Midbrain (tissue), 1 donor: ENCODE measurements around the gene ATP5PB.
A peak's percentile ranks its signal among the peaks of the same experiment; 100 is the strongest.

Source experiments
- DNase-seq: peaks from one replicate; lab custom pipeline; 2025; lab: John Stamatoyannopoulos, UW

ATP5PB gene

DNA sequence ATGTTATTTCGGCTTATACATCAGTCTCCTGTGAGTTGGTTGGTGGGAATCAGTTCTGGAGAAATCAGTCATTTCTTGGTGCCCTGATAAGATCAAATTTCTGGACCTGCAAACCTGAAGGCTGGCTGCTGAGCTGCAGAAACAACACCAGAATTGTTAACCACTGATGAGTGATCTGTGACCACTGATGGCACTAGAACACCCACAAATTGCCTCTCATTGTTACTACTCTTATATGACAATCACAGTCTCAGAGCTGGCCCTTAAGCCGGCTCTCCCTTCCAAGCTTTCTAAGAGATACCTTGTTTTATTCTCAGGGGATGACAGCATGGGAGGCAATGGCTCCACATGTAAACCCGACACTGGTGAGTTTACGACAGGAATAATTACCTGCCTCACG is 26.4 kb downstream of the ATP5PB start:
- DNase-seq: no peak

DNA sequence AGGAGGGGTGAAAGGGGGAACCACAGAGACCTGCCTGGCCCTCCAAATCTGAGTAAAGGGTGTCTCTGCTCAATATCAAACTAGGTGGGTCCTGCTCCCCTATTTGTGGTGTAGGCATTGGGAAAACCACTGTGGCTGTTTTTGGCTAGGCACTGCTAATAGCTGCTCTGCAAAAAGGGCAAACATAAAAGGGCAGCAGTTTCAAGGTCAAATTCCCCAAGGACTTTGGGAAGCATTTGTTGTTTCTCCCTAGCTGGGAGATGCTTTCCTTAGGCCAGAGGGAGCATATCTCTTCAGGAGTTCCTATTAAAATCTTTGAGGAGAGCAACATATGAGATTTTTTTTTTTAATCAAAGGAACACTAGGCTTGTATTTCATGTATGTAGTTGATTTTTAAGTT is 26.9 kb downstream of the ATP5PB start:
- no peak for DNase-seq

DNA sequence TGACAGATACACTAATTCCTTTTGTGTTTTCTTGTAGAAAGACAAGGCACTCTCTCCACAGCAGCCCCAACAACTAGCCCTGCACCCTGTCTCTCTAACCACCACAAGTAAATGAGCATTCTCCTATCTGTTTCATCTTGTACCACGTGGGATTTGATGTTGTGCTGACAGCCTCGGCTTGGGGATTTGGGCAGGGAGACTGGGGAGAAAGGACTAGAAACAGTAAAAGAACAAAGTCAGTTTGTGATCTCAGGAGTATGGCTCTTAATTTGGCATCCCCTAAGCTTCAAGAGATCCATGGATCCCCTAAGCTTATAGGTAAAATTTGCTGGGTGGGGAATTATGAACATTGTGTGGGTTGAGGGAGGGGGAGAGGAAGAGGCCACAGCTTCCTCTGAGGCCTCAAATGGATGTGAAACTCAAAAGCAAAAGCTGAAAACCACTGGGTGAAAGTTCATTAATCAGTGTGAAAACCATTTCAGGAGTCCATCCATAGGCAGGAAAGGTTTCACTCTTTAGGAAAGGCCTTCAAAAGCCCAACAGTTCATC is 27.6 kb downstream of the ATP5PB start:
- no peak for DNase-seq

DNA sequence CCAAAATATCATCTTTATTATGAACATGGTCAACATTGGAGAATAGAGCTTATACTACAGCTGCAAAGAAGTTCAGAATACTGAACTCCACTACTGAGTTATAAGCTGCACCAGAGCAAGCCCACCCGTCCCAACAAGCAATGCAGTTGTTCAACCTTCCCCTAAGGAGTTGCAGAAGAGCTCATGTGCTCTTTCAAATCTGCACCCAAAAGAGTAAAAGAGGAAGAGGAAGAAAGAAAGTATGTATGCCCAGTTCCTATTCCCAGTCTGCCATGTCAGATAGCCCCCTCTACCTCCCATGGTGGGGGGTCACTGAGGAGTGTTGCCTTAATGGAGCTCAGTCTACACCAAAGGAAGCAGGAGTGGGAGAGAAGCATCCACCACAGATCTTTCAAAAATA is 31.4 kb downstream of the ATP5PB start:
- DNase-seq: no peak

DNA sequence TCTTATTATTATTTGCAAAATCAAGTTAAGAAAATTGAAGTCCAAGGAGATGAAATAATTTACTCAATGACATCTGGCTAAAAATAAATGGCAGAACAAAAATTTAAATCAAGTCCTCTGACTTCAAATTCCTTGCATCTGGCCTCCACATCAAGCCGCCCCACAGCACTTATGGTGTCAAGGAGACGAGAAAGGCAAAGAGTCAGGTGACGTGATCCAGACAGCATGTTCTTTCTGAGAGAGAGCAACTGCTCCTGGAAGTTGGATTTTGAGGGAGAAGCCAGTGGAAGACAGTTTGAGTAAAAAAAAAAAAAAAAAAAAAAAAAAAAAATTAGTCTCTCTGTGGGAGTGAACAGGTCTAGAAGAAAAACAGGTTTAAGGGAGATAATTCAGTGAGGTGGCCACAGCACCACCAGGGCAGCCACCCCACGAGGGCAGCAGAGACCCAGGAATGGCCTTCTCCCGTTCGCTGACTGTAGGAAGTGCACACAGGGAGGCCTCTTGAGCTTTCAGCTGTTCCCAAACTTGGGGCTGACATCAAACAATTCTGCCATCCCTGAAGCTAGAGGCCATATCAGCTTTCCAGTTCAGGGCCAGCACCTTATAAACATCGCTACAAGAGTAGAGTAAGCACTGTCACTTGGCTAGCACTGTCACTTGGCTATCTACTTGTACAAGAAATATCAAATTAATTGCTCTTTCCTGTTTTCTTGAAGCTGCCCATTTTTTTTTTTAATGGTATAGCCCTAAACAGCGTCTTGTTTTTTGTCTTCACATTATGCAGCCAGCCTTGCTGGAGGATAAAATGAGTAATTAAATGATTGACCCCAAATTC is 32.3 kb downstream of the ATP5PB start:
- peak; percentile 86 for DNase-seq

DNA sequence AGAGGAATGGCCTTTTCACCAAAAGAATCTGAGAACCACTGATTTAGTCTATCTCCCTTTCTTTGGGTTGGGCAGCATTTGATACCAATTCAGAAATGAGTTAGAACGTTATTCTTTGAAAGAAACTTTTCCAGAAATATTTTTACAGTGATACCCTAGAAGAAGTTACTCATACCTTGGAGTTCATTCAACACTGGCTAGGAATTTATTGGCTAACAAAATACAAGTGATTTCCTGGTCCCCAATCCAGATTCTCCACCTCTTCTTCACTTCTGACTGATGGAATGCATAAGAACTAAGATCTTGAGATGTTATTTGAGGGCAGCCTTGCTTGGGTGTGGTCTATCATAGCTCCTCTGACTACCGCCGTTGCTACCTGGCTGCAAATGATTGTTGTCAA is 33.9 kb downstream of the ATP5PB start:
- DNase-seq: no peak

DNA sequence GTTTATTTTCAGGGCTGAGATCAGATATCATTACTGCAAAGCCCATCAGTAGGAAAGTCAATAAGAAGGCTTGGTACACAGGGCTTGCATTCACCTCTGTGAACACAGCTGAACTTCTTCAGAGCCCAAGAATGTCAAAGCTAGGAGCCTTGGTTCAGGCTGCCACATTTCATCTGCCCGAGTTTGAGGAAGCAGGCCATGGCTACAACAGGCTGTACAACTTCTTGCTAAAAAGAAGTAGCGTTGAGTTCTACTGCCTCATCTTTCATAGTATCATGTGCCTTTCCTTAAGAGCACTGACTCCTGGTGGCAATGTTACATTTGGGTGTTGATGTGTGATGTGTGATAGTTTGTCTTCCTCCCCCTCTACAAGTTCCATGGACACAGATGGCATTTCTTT is 34.6 kb downstream of the ATP5PB start:
- no peak for DNase-seq

DNA sequence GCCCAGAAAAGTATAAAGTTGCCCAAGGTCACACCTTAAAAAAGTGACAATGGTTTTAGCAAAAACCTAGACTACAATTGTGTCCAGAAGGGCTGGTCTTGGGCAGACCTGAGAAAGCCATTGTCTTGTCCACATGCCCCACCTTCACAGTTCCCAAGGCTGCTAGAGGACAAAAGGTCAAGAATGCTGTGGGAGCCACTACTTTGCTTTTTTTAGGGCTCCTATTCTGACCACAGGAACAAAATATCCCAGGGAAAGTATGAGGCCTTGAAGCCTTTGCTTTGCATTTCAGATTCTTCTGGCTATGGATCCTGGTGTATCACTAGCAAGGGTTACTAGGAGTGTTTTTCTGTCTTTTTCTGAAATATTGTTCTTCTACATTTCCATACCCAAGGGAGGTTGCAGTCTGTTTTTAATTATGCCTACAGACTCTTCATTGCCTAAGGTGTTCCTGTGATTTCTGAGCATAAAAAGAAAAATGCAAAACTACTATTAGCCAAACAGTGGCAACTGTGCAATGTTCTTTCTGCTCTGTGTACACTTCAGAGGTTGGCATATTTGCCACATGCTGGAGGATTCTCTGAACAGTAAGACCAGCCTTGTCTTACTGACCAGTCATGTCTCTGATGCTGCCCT is 35.2 kb downstream of the ATP5PB start:
- no peak for DNase-seq

DNA sequence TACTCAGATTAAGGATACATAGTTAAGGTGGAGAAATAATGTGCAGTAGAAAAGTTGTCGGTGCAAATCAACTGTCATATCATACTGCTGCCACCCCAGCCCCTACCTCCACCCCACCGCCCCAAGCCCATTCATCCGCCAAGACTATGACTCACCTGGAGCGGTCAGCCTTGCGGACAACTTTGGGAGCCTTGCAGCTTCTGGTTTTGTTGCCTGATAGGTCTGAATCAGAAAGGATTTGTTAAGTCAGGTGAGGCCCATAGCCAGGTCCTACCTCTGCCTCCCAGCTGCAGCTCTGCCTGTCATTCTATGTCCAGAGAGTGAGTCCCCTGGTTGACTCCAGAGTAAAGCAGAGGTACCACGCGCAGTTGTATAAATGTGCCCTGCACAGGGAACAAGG is 37.2 kb downstream of the ATP5PB start:
- DNase-seq: no peak

DNA sequence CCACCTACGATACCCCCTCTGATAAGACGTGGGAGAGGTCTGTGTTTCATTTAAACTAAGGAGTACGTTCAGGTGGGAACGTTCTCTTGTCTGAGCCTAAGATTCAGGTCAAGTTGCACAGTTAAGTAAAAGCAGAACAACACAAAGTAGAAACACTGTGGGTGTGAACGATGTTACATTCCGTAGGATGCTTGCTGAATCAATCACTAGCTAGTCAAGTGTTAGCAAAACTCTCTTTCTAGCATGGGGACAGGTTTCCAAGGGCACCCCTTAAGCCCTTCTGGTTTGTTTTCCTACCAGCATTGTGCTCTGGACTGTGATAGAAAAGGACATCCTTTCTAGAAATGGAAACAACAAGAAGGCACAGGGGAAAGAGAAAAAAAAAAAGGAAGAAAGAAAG is 37.9 kb downstream of the ATP5PB start:
- no peak for DNase-seq

DNA sequence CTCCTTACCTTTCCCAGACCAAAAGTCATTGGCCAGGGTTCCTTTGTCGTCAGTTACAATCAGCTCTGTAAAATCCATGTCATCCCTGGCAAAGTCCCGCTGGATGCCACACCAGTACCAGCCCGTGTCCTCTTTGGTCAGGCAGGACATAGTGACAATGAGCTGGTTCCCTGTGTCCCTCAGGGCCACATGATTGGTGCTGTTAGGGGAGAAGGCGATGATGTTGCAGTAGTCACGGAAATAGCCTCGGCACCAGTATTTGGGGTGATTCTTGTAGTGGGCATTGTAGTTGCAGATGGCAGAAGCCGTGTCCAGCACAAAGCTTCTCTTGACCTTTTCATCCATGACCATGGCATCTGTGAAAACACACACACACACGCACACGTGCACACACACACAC is 39.4 kb downstream of the ATP5PB start:
- peak; percentile 21 for DNase-seq

DNA sequence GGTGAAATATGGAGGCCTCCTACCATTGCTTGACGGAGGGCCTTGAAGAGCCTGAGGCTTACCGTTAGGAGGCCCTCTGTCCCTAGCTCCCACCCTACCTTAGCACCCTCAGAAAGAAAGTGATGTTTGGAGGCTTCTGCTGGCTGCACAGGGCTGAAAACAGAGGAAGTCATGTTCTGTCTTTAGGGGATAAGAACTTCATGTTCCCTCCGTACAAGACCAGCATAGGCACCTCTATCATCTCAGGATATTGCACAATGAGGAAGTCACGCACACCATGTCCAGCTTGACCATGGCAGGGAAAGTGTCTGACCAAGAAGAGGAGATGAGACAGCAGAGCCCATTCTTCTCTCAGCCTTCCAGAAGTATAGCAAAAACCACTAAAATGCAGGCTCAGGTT is 40.3 kb downstream of the ATP5PB start:
- DNase-seq: peak; percentile 43

DNA sequence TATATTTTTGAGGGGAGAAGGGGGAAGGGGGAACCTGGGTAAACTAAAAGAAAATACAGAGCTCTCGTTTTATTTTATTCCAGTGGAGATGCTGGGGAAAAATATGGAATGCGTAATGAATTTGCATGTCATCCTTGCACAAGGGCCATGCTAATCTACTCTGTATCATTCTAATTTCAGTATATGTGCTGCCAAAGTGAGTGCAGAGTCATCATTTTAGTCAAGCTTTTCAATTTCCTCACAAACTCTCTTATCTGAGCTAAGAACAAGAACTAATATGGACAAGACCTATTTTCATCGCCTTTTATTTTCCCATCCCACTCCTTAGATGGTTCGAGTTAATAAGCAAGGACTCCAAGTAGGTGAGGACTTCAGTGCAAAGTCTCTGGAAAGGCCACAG is 41.0 kb downstream of the ATP5PB start:
- no peak for DNase-seq

DNA sequence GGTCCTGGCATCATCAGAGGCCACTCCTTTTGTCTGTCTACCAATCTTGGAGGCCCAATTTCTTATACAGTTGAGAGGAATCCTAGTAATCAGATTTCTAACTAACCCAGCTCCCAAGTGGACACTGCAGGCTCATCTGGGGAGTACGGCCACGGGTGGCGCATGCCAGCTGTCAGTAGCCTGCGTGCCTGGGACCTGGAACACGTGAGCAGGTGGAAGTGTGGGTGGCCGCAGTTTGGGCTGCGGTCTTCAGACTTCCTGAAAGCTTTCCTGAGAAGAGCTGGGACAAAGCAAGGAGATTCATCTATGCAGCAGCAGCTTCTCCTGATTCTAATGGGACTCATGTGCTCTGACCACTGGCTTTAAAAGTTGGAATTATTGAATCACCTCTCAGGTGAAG is 41.8 kb downstream of the ATP5PB start:
- DNase-seq: no peak

DNA sequence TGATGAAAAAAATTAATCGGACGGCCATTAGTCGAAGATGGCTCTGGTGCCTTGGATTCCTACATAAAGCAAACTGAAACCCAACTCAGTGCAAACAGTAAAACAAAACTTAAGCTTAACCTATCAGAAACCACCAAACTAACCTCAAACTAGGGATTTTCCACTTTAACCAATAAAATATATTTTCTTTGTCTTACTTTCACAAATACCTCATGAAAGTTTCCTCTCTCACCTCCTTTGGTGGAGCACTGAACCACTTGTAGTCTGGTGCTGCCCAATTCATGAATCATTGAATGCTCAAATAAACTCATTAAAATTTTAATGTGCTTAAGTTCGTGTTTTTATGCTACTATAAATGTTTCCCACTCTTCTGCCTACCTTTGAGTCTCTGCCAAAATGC is 47.1 kb downstream of the ATP5PB start:
- DNase-seq: no peak

DNA sequence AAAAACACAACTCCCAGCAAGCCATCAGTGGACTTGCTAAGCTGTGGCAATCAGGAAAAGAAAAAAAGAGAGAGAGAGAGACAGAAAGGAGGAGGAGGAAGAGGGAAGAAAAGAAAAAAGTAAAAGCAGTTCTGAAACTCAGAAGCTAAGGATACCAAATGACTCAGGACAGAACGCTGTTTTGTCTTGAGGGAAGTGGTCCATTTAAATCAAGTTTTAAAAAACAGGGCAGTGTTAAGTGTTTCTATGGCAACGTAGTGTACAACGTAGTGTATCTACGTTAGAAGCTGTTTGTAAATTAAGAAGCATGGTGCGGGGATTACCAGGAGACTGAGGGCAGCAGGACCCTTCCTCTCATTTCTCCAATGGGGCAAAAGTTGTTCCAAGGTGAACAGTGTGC is 48.3 kb downstream of the ATP5PB start:
- DNase-seq: no peak

DNA sequence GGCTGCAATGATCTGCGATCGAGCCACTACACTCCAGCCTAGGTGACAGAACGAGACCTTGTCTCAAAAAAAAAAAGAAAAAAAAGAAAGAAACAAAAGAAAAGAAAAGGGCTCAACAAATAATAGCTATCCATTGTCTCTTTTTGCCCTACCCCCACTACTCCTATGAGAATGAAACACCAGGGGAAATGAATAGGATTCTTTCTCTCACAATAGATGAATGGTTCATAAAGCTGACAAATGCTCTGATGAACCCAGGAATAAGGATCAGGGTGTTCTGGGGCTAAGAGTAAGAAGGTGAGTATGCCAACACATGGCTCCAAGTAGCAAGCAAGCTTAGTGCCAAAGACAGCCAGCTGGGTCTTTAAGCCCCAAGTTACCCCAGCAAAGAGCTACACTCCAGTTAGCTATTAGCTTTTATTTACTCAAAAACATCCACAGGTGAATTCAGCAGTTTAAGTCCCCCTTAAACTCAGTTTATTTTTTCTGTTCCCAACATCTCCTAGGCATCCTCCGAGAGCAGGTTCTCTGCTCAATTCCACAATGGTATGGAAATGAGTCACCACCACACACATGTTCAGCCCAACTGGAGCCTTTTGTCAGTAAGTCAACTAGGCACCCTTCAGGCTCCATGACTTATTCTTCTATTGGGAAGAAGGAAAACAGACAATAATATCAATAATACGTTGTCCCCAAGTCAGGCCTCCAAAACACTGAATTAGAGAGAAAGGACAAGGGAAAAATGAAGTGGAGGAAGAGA is 49.9 kb downstream of the ATP5PB start:
- peak; percentile 35 for DNase-seq

DNA sequence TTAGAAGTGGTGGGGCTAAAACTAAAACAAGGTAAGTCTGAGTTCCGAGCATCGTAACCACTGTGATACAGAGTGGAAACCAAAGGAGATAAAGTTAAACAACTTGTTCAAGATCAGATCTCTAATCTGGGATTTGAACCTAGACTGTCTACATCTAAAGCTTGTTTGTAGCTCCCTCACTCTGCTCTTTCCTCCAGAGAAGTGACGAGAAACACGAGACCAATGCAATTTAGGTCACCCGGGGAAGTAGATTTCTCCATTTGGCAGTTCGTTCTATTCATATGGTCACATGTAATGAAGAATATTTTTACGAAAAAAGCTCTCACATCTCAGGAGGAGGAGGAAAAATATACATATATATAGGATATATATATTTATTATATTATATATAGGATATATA is 52.4 kb downstream of the ATP5PB start:
- DNase-seq: no peak

DNA sequence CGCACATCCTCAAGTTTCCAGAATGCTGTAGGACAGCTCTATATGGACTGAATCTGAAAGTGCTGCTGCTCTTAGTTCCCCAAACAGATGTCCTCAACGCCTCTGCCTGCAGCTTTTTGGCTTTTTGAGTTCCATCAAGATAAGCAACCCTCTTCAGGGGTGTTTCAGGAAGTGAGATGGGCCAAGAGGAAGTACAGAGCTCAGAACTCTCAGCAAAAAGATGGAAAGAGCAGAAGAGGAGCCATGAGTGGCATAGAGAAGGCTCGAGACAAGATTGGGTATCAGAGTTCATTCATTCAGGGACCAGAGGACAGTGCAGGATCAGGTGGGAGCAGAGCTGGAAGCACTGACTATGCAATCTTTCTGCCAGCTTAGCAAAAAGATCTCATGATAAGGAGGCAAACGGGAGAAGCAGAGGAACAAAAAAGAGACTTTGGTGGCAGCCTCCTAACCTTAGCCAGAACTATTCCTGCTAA is 54.4 kb downstream of the ATP5PB start, which contains the start of the genes ADORA3 and TMIGD3:
ADORA3 (minus strand) TSS at position 49 of the 476 bp plus-strand sequence. CDS start 279 bp downstream, outside the sequence.
TMIGD3 (minus strand) TSS at position 49 of the 476 bp plus-strand sequence. CDS start 279 bp downstream, outside the sequence.
- peak; percentile 41 for DNase-seq

DNA sequence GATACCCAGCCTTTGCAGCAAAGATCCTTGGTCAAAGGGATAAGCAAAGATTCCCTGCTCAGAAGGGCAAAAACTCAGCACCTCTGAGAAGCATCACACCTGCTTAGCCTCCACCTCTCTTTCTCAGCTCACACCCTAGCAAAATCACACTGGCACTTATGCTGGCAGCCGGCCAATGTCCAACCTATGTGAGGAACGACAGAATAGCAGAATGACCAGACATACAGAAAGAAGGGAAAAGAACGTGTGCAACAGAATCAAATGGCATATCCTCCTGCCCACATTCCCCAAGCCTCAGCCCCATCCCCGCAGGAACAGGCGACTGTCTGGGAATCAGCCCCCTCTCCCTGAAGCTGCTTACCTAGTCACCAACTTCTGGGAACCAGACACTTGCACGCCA is 54.8 kb downstream of the ATP5PB start:
- no peak for DNase-seq

DNA sequence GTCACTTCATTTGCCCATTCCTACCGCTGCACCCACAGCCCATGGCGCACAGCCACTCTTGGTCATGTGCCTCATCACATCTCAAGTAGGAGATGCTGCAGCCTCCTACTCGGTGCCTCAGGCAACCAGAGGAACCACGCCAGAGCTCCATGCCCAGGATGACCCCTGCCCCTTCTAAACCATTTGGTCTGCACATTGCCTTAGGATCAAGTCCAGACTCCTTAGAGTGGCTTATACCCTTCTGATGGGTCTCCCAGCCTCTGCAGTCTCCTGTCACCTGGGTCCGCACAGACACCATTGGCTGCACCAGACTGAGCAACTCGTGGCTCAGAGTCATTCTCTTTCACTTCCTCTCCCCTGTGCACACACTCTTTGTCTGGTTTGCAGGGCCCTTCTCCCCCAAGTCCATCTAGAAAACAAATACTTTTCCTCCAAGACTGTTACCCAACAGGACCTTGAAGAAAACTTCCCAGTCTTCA is 56.4 kb downstream of the ATP5PB start:
- DNase-seq: peak; percentile 30

DNA sequence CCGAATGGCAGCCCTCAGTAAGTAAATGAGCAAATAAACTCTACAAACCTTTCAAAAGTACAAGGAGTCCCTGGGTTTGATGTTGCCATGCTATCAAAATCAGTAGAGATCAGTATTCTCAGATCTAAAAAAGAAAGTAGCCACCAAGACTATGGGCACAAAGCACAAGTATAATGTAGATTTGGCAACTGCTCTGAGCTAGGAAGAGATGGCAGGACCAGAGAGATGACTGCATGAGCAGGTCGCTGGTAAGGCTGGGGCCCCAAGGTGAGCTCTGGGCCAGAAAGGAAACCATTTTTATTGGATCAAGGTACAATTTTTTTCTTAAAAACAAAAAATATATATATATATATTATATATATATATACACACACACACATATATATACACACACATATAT is 57.3 kb downstream of the ATP5PB start:
- no peak for DNase-seq
